HG02938 (cell line): ENCODE results near the gene GOT2.
"Not testable (repeated sequence)": the region's sequence is repeated elsewhere in the genome, so short reads cannot be mapped to it uniquely, and the experiment has no call there.

Experiments
- ATAC-seq: cut with Tn5 transposase; IDR thresholded peaks from one replicate; pipeline ENCODE4 v1.9.1; 2021; ENCODE audit warnings: mild to moderate bottlenecking, moderate library complexity; ENCODE audit not compliant: unreplicated experiment

GOT2 gene

GRCh38 chr16:58733671-58734458, at the start of gene GOT2:
GOT2 (minus strand) TSS chr16:58734316; CDS start chr16:58734228, 88 bp downstream.
- peak; percentile 90 for ATAC-seq

DNA sequence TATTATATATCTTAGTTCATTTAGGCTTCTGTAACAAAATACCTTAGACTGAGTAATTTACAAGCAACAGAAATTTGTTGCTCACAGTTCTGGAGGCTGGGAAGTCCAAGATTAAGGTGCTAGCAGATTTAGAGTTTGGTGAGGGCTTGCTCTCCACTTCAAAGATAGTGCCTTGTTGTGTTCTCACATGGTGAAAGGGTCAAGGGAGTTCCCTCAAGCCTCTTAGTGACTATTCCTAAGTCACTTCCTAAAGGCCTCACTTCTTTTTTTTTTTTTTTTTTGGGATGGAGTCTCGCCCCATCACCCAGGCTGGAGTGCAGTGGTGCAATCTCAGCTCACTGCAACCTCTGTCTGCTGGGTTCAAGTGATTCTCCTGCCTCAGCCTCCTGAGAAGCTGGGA, 45.2 kb upstream of the GOT2 start:
- not testable (repeated sequence) for ATAC-seq

- no peak for ATAC-seq
Measured at GRCh38 chr16:58773870-58774269, 39.8 kb upstream of the GOT2 start.

DNA sequence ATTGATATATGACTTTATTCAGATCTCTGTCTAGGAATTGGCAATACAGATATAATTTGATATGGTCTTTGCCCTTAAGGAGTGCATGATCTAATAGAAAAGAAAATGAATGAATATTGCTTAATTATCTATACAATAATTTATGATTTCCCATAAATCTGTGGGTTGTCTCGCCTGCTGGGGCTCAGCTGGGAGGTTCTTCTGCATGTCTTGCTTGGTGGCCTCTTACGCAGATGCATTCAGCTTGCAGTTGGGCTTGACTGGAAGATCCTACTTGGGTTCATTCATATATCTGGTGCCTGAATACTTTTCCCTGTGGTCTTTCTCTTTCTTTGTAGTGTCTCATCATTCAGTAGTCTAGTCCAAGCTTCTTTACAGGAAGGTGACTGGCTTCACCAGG, 34.0 kb upstream of the GOT2 start:
- no peak for ATAC-seq

DNA sequence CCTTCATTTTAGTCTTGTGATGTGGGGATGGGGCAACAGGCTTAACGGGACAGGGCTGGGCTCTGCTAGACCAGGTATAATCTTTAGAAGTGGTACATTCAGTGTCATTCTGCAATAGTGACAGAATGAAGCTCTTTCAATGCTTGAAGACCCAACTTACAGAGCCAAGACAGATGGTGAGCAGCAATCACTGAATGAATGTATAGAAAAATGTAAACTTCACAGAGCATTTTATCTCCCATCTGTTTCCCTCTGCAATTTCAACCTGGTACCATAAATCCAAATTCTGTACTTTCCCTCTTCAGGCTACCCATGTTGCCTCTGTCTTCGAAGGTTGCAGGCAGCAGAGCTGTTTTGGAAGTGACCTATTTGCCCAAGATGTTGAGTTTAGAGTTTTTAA, 33.5 kb upstream of the GOT2 start:
- no peak for ATAC-seq

- no peak for ATAC-seq
Measured at GRCh38 chr16:58756650-58757332, 22.7 kb upstream of the GOT2 start.

DNA sequence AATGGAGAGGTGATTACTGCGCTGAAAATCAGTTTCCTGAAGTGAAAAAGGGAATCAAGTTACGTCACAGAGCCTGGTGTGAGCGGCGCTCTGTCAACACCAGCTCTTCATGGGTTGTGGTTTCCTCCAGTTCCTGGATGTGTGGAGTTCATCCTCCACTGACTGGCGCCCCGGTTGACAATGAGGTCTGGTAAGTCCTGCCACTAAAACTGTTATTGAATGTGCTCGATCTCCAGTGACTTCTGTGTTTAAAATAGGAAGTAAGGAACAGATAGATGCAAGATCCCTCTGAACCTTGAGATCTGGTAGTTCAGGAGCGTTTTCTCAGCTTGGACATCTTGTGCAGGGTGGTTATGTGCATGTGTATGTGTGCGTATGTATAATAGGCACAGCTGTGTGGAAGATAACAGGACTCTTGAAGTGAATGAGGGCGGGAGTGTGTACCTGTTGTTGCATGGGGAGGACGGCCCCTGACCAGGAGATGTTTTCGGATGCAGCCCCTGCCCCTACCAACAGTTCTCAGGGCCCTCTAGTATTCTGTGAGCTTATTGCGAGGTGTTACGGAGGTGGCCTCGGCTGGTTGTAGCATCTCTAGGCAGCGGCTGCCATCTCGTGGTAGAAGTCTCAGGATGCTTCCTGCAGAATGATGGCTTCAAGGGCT, 22.0 kb upstream of the GOT2 start:
- peak; percentile 93 for ATAC-seq

GRCh38 chr16:58753711-58754134, 19.6 kb upstream of the GOT2 start:
- no peak for ATAC-seq

- no peak for ATAC-seq
Measured at GRCh38 chr16:58744497-58744896, 10.4 kb upstream of the GOT2 start.

- no peak for ATAC-seq
Measured at GRCh38 chr16:58741976-58742375, 7.9 kb upstream of the GOT2 start.

DNA sequence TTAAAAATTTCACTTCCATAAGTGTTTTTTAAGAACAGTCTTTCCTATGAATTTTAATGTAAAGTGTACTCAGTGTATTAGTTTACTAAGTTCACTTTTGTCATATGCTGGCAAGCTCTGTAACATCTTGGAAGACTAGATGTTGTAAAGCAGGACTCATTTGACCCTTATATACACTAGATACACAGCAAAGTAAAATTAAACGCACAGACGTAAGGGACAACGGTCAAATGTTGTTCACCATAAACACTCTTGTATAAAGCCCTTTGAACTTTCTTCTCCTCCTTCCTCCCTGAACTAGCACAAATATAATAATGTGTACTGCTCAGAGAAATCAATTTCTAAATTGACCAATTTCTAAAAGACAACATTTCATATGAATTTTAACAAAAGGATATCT, 7.0 kb upstream of the GOT2 start:
- ATAC-seq, result no peak

GRCh38 chr16:58738672-58739296, 4.7 kb upstream of the GOT2 start:
- no peak for ATAC-seq

DNA sequence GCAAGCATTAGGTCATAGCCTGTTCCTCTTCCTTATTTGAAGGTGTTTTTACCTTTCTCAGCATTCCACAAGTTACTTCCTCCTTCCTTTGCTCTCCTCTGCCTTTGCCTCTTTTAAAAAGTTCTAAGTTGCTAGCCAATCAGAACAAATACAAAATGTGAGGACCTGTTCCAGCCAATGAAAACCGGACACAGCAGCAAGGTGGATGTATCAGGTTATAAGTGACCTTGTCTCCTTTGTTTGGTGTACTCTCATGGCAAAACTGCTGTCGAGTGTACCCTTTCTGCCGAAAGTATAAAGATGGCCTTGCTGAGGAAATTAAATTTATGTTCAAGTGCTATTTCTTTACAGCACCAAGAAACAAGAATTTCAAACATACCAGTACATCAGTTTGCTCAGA, 2.2 kb upstream of the GOT2 start:
- ATAC-seq, result not testable (repeated sequence)

GRCh38 chr16:58734459-58734787, 307 bp upstream of the GOT2 start:
- ATAC-seq, result no peak

- ATAC-seq, result no peak
Measured at GRCh38 chr16:58733248-58733670, 857 bp downstream of the GOT2 start.

DNA sequence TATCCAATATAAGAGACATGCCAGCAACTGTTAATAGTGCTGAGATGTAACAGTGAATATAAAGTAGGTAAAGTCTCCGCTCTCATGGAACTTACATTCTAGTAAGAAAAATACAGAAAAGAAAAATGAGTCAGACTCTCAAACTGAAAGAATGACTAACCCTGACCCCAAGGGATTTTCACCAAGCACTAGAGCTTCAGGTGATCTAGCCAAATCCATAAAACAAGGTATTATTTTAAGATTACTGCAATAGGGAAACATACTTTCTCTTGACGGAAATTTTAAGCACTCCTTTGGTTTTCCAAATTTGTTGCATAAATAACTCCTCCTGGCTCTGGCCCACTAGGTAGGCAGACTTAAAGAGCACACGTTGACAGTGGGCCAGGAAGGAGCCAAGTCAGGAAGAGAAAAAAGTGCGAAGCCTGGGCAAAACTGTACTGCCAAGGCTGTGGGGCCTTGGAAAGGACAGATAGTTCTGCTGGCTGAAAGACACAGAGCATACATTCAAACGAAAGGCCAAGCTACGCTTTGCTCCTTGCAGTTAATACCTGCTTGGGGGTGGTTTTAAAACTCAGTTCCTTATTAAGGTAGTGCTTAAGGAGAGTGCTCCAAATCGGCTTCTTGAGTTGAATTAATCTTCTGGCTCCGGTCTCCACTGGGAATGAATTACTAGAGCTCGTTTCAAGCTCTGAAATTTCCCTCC, 1.4 kb downstream of the GOT2 start:
- peak; percentile 50 for ATAC-seq

DNA sequence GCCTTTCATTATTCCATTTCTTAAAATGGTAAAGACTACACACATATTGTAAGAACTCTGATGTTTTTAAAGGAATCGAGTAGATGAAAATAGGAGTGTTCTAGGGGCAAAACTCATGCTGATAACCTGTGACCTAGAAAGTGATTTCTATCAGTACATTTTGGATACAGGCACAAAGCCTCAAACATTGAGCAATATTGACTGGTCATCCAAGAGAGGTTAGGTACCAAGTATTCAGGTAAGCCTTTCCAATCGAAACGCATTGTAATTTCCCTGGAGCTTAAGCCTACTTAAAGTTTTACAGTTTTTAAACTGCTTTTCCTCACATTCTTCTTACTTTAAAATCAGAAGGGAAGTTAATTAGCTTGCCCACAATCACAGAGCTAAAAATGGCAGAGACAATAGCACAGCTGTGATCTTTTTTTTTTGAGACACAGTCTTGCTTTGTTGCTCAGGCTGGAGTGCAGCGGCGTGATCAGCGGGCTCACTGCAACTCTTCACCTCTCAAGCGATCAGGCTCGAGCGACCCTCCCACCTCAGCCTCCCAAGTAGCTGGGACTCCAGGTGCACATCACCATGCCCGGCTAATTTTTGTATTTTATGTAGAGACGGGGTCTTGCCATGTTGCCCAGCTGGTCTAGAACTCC, 3.3 kb downstream of the GOT2 start:
- no peak for ATAC-seq

- ATAC-seq, result no peak
Measured at GRCh38 chr16:58727796-58728568, 6.1 kb downstream of the GOT2 start.

DNA sequence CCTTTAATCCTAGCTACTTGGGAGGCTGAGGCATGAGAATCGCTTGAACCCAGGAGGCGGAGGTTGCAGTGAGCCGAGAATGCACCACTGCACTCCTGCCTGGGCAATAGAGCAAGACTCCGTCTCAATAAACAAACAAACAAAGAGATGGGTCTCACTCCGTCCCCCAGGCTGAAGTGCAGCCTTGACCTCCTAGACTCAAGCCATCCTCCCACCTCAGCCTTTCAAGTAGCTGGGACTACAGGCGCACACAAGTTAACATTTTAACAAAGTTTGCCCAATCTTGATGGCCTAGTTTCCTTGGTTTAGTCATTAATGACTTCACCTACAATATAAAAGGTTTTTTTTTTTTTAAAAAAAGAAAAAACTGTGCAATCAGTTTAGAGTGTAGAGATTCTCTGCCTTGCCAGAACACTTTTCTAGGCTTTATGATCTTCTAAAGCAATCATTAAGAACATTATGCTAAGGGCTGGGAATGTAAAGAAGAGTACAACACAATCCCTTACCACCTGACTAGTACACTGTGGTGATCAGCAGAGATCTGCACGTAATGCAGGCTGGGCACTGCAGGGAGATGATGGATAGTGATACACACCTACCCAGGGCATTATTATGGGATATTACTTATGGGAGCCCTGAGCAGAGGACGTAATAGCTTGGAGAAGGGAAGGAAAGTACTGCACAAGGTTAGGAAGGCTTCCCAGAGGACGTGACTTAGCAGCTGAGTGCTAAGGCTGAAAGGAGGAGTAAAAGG, 6.9 kb downstream of the GOT2 start:
- no peak for ATAC-seq
